WERI-Rb-1 (cell line): Measurements from ENCODE around the gene CDKN2B-AS1.

Source experiments
- DNase-seq: peaks from one replicate; pipeline ENCODE4 v3.0.0-alpha.2; 2020
- H3K27ac ChIP-seq: fragments of 250-450 bp; sonication (Bioruptor Pico); 2 replicates; pipeline ENCODE4 v1.5.1; 2020; ENCODE audit warnings: mild to moderate bottlenecking, moderate library complexity
- H3K27me3 ChIP-seq: fragments of 250-450 bp; sonication (Bioruptor Pico); 2 replicates; pipeline ENCODE4 v1.5.1; 2021; ENCODE audit warnings: mild to moderate bottlenecking, low read depth, moderate library complexity; ENCODE audit not compliant: insufficient read depth, severe bottlenecking
- H3K36me3 ChIP-seq: fragments of 250-450 bp; sonication (Bioruptor Pico); 2 replicates; pipeline ENCODE4 v1.5.1; 2020; ENCODE audit warnings: mild to moderate bottlenecking, moderate library complexity
- H3K4me3 ChIP-seq: 2 replicates; pipeline ENCODE4 v1.5.1; 2011; ENCODE audit warnings: low read depth, mild to moderate bottlenecking, control low read depth, low read length
- H3K9me3 ChIP-seq: fragments of 250-450 bp; sonication (Bioruptor Pico); 2 replicates; pipeline ENCODE4 v1.5.1; 2021; ENCODE audit warnings: mild to moderate bottlenecking, moderate library complexity; ENCODE audit not compliant: severe bottlenecking
- TF ChIP-seq, protein P1 (sequence below): IDR thresholded peaks from 2 replicates; pipeline ENCODE4 v1.5.1; 2011; ENCODE audit warnings: low read depth, mild to moderate bottlenecking, control low read depth, inconsistent platforms, low read length

Gene CDKN2B-AS1

GRCh38 chr9:21974722-21975409 lies 19.7 kb upstream of the CDKN2B-AS1 start:
- H3K27me3 ChIP-seq, result no peaks in the 10 kb centered on the region
- H3K4me3 ChIP-seq, result peak overlapping the region; percentile 59
- H3K36me3 ChIP-seq, result peaks cover 12% of the 10 kb centered on the region
- peak; percentile 77 for DNase-seq
- no peaks in the 10 kb centered on the region for H3K9me3 ChIP-seq
- TF ChIP-seq, protein P1, sequence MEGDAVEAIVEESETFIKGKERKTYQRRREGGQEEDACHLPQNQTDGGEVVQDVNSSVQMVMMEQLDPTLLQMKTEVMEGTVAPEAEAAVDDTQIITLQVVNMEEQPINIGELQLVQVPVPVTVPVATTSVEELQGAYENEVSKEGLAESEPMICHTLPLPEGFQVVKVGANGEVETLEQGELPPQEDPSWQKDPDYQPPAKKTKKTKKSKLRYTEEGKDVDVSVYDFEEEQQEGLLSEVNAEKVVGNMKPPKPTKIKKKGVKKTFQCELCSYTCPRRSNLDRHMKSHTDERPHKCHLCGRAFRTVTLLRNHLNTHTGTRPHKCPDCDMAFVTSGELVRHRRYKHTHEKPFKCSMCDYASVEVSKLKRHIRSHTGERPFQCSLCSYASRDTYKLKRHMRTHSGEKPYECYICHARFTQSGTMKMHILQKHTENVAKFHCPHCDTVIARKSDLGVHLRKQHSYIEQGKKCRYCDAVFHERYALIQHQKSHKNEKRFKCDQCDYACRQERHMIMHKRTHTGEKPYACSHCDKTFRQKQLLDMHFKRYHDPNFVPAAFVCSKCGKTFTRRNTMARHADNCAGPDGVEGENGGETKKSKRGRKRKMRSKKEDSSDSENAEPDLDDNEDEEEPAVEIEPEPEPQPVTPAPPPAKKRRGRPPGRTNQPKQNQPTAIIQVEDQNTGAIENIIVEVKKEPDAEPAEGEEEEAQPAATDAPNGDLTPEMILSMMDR, result no peak
- H3K27ac ChIP-seq, result peak overlapping the region; percentile 54

- no peaks in the 10 kb centered on the region for H3K36me3 ChIP-seq
- no peak overlapping the region for H3K4me3 ChIP-seq
- TF ChIP-seq, protein P1, result no peak
- H3K27me3 ChIP-seq, result no peaks in the 10 kb centered on the region
- H3K27ac ChIP-seq, result no peak overlapping the region
- no peak for DNase-seq
- no peaks in the 10 kb centered on the region for H3K9me3 ChIP-seq
These were observed 18.2 kb upstream of the CDKN2B-AS1 start for GRCh38 chr9:21976334-21976875.

- H3K27ac ChIP-seq, result no peak overlapping the region
- TF ChIP-seq, protein P1, result no peak
- H3K27me3 ChIP-seq, result no peaks in the 10 kb centered on the region
- H3K36me3 ChIP-seq, result no peaks in the 10 kb centered on the region
- H3K9me3 ChIP-seq, result no peaks in the 10 kb centered on the region
- H3K4me3 ChIP-seq, result no peak overlapping the region
- DNase-seq, result no peak
These were observed 12.2 kb upstream of the CDKN2B-AS1 start for GRCh38 chr9:21982391-21982790.

- no peak for DNase-seq
- no peaks in the 10 kb centered on the region for H3K36me3 ChIP-seq
- H3K4me3 ChIP-seq, result no peak overlapping the region
- H3K27me3 ChIP-seq, result no peaks in the 10 kb centered on the region
- H3K27ac ChIP-seq, result no peak overlapping the region
- H3K9me3 ChIP-seq, result no peaks in the 10 kb centered on the region
- TF ChIP-seq, protein P1, result no peak
These were observed 11.6 kb upstream of the CDKN2B-AS1 start for GRCh38 chr9:21982861-21983560.

- Histone ChIP-seq H3K4me3 (no peak overlapping the region), H3K9me3 (no peaks in the 10 kb centered on the region), H3K27me3 (no peaks in the 10 kb centered on the region), H3K36me3 (no peaks in the 10 kb centered on the region), H3K27ac (no peak overlapping the region)
- no peak for DNase-seq
- TF ChIP-seq, protein P1, result no peak
These were observed 11.0 kb upstream of the CDKN2B-AS1 start for GRCh38 chr9:21983561-21983935.
